Measurements from ENCODE around the gene PHACTR4.
"Not testable (repeated sequence)": the region's sequence is repeated elsewhere in the genome, so short reads cannot be mapped to it uniquely, and the experiment has no call there.

Gene PHACTR4

DNA sequence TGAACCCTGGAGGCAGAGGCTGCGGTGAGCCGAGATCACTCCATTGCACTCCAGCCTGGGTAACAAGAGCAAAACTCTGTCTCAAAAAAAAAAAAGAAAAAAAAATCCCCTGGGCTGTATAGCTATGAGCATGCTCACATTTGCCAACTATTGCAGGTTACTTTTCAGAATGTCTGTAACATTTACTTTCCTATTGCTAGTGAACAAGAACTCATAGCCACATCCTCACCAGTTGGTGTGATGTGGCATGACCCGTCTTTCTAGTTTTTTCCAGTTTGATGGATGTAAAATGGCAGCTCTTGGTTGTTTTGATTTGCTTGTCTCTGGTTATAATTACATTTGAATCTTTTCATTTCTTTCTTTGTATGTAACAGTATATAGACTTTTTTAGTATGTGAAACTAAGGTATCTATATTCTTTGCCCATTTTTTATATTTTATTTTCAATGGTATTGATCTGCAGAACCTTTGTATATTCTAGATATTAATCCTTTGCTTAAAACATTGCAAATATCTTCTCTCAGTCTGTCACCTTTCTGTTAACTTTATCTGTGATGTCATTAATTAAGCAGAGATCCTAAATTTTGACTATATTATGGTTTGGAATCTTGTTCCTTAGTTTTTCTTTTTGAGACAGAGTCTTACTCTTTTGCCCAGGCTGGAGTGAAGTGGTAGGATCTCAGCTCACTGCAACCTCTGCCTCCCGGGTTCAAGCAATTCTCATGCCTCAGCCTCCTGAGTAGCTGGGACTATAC lies 29.1 kb upstream of the PHACTR4 start:
- H3K4me2 ChIP-seq (ENCODE audit: low read depth, low read length, poor library complexity, severe bottlenecking): no peak overlapping the region
- no peaks in the 10 kb centered on the region for H3F3A ChIP-seq (ENCODE audit: insufficient read depth)
- H3K9ac ChIP-seq (ENCODE audit: low read length): no peak overlapping the region
- H3K27ac ChIP-seq (ENCODE audit: low read depth, low read length): no peak overlapping the region
- H4K20me1 ChIP-seq (ENCODE audit: low read depth, low read length): no peaks in the 10 kb centered on the region
- no peak overlapping the region for H3K4me3 ChIP-seq (ENCODE audit: insufficient read depth, low read length, poor library complexity, severe bottlenecking)
- H3K9me3 ChIP-seq (ENCODE audit: insufficient read depth, low read length): no peaks in the 10 kb centered on the region
- H3K36me3 ChIP-seq (ENCODE audit: low read length): no peaks in the 10 kb centered on the region
- H3K79me2 ChIP-seq (ENCODE audit: insufficient read depth, low read length): no peaks in the 10 kb centered on the region
- H3K9me2 ChIP-seq (replicated peaks; ENCODE audit: insufficient read depth, low read length): no peaks in the 10 kb centered on the region
- H3K27me3 ChIP-seq (ENCODE audit: low read length): no peaks in the 10 kb centered on the region
- no peak overlapping the region for H2AFZ ChIP-seq (ENCODE audit: low read depth, low read length, severe bottlenecking)
- TF ChIP-seq CTCF (IDR thresholded peaks at IDR 0.05; ENCODE audit: insufficient read depth, low read length, poor library complexity, severe bottlenecking): no peak
- no peak for TF ChIP-seq EZH2phosphoT487 (conservative IDR thresholded peaks at IDR 0.05; ENCODE audit: low read length)

- Histone ChIP-seq H3F3A (ENCODE audit: insufficient read depth) (no peaks in the 10 kb centered on the region), H4K20me1 (ENCODE audit: low read depth, low read length) (no peaks in the 10 kb centered on the region), H3K9me3 (ENCODE audit: insufficient read depth, low read length) (no peaks in the 10 kb centered on the region), H3K27me3 (ENCODE audit: low read length) (no peaks in the 10 kb centered on the region), H3K9ac (ENCODE audit: low read length) (no peak overlapping the region), H2AFZ (ENCODE audit: low read depth, low read length, severe bottlenecking) (no peak overlapping the region), H3K4me3 (ENCODE audit: insufficient read depth, low read length, poor library complexity, severe bottlenecking) (no peak overlapping the region), H3K9me2 (replicated peaks; ENCODE audit: insufficient read depth, low read length) (no peaks in the 10 kb centered on the region), H3K27ac (ENCODE audit: low read depth, low read length) (no peak overlapping the region), H3K36me3 (ENCODE audit: low read length) (no peaks in the 10 kb centered on the region), H3K79me2 (ENCODE audit: insufficient read depth, low read length) (no peaks in the 10 kb centered on the region), H3K4me2 (ENCODE audit: low read depth, low read length, poor library complexity, severe bottlenecking) (no peak overlapping the region)
- no peak for TF ChIP-seq CTCF (IDR thresholded peaks at IDR 0.05; ENCODE audit: insufficient read depth, low read length, poor library complexity, severe bottlenecking)
- TF ChIP-seq EZH2phosphoT487 (conservative IDR thresholded peaks at IDR 0.05; ENCODE audit: low read length): no peak
Observed at GRCh38 chr1:28341591-28341990, 27.9 kb upstream of the PHACTR4 start.

DNA sequence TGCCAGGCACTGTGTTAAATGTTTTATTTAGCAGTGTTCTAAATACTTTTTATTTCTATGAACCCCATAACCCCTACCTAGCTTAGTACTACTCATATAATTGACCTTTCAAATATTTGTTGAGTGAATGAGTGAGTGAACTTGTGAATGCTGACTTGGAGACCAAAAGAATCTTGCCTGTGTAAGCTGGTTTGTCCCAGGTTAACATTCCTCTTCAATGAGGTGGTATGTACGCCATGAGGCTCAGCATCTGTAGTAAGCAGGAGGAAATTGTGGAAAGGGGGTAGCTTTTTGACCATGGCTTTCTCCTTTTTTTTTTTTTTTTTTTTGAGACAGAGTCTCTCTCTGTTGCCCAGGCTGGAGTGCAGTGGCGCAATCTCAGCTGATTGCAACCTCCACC lies 26.1 kb upstream of the PHACTR4 start:
- no peaks in the 10 kb centered on the region for H3F3A ChIP-seq (ENCODE audit: insufficient read depth)

DNA sequence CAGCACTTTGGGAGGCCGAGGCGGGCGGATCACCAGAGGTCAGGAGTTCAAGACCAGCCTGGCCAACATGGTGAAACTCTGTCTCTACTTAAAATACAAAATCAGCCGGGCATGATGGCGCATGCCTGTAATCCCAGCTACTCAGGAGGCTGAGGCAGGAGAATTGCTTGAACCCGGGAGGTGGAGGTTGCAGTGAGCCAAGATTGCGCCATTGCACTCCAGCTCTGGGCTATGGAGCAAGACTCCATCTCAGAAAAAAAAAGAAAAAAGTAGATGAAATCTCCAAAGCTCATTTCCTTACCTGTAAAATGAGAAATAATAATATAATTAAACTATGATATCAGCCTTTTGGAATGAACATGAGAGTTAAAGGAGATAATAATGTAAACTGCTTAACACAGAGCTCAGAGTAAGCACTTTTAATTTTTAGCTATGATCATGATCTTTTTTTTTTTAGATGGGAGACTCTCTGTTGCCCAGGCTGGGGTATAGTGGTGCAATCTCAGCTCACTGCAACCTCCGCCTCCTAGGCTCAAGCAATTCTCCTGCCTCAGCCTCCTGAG lies 16.2 kb upstream of the PHACTR4 start:
- H3K4me2 ChIP-seq (ENCODE audit: low read depth, low read length, poor library complexity, severe bottlenecking); H3K27ac ChIP-seq (ENCODE audit: low read depth, low read length); H2AFZ ChIP-seq (ENCODE audit: low read depth, low read length, severe bottlenecking); H3K79me2 ChIP-seq (ENCODE audit: insufficient read depth, low read length); H3K9me3 ChIP-seq (ENCODE audit: insufficient read depth, low read length); H3K9me2 ChIP-seq (replicated peaks; ENCODE audit: insufficient read depth, low read length); H3K27me3 ChIP-seq (ENCODE audit: low read length); H3K4me3 ChIP-seq (ENCODE audit: insufficient read depth, low read length, poor library complexity, severe bottlenecking); H3K36me3 ChIP-seq (ENCODE audit: low read length); H4K20me1 ChIP-seq (ENCODE audit: low read depth, low read length); H3F3A ChIP-seq (ENCODE audit: insufficient read depth); H3K9ac ChIP-seq (ENCODE audit: low read length): not testable (repeated sequence)

More for the DNA sequence above, 26.1 kb upstream of the PHACTR4 start:
- no peaks in the 10 kb centered on the region for H3K9me2 ChIP-seq (replicated peaks; ENCODE audit: insufficient read depth, low read length)
- TF ChIP-seq EZH2phosphoT487 (conservative IDR thresholded peaks at IDR 0.05; ENCODE audit: low read length): no peak
- TF ChIP-seq CTCF (IDR thresholded peaks at IDR 0.05; ENCODE audit: insufficient read depth, low read length, poor library complexity, severe bottlenecking): no peak
- no peak overlapping the region for H2AFZ ChIP-seq (ENCODE audit: low read depth, low read length, severe bottlenecking)
- no peaks in the 10 kb centered on the region for H4K20me1 ChIP-seq (ENCODE audit: low read depth, low read length)
- no peaks in the 10 kb centered on the region for H3K79me2 ChIP-seq (ENCODE audit: insufficient read depth, low read length)
- H3K9ac ChIP-seq (ENCODE audit: low read length): no peak overlapping the region
- no peak overlapping the region for H3K4me3 ChIP-seq (ENCODE audit: insufficient read depth, low read length, poor library complexity, severe bottlenecking)
- no peaks in the 10 kb centered on the region for H3K36me3 ChIP-seq (ENCODE audit: low read length)
- H3K27ac ChIP-seq (ENCODE audit: low read depth, low read length): no peak overlapping the region
- H3K27me3 ChIP-seq (ENCODE audit: low read length): no peaks in the 10 kb centered on the region
- H3K4me2 ChIP-seq (ENCODE audit: low read depth, low read length, poor library complexity, severe bottlenecking): no peak overlapping the region
- H3K9me3 ChIP-seq (ENCODE audit: insufficient read depth, low read length): no peaks in the 10 kb centered on the region

Data from SU-DHL-6 (cell line).